Tibial nerve (tissue), 4 donors: ENCODE results near the gene CASZ1. TPM values are rescaled to one million over a fixed set of nuclear protein-coding genes. Genes with fewer than 3 reads are reported as not detected.

Experiments
- DNase-seq, 2 donors: peaks; one replicate each; pipeline ENCODE4 v3.0.0-alpha.2; 2019; ENCODE audit warnings: low spot score in 2 of 2
- H3K27ac ChIP-seq, 4 donors: fragments of 200-600 bp; sonication (generic) in 3 of 4; one replicate each; pipeline ENCODE4 v1.5.1; 2017 to 2019; ENCODE audit warnings: mild to moderate bottlenecking in 1 of 4
- H3K27me3 ChIP-seq, 2 donors: fragments of 200-600 bp; sonication (generic) in 1 of 2; one replicate each; pipeline versions ENCODE4 v1.5.1 to v1.6.0; 2017 to 2019
- H3K36me3 ChIP-seq, 3 donors: fragments of 200-600 bp; sonication (generic); one replicate each; pipeline ENCODE4 v1.5.1; 2018 to 2019
- H3K4me1 ChIP-seq, 4 donors: fragments of 200-600 bp; sonication (generic) in 3 of 4; one replicate each; pipeline ENCODE4 v1.5.1; 2017 to 2019
- H3K4me3 ChIP-seq, 4 donors: fragments of 200-600 bp; sonication (generic) in 3 of 4; one replicate each; pipeline ENCODE4 v1.5.1; 2017 to 2019; ENCODE audit warnings: mild to moderate bottlenecking in 1 of 4, moderate library complexity in 1 of 4
- H3K9me3 ChIP-seq, 4 donors: fragments of 200-600 bp; sonication (generic) in 3 of 4; one replicate each; pipeline ENCODE4 v1.5.1; 2017 to 2019
- CTCF ChIP-seq, 5 experiments: fragments of 200-600 bp in 3 of 5; fragments of 450-650 bp in 2 of 5; sonication (generic) in 3 of 5; IDR thresholded peaks; one replicate each; pipeline ENCODE4 v1.5.1; 2016 to 2019; ENCODE audit warnings: antibody characterized with exemption in 5 of 5, mild to moderate bottlenecking in 3 of 5, moderate library complexity in 2 of 5
- EP300 ChIP-seq, 2 donors: sonication (generic); formaldehyde crosslinking; IDR thresholded peaks; one replicate each; pipeline ENCODE4 v1.6.1; 2017; ENCODE audit warnings: antibody characterized with exemption in 2 of 2, mild to moderate bottlenecking in 1 of 2
- POLR2A ChIP-seq, 2 donors: fragments of 450-650 bp; IDR thresholded peaks; one replicate each; pipeline ENCODE4 v1.6.1; 2017; ENCODE audit warnings: antibody characterized with exemption in 2 of 2, mild to moderate bottlenecking in 2 of 2, moderate library complexity in 2 of 2
- WGBS, 2 donors: methylation state at CpG; one replicate each; pipeline ENCODE4 v1.1.5; 2018; 5-methylcytosine and 5-hydroxymethylcytosine counted together
- total RNA-seq, 4 donors: library from RNA; depleted of rRNA; stranded (reverse); fragments of >200 nt; gene quantifications; one replicate each; pipeline ENCODE4 v1.1.0, GENCODE V29; 2016

CASZ1 gene
- total RNA-seq, 4 donors from 2014 or later = 1.7 to 7.5 (median 5.1) TPM

- Histone ChIP-seq H3K4me1 (peaks cover 0 to 16% (median 0%) of the 10 kb centered on the region in 4 donors), H3K4me3 (no peak overlapping the region), H3K27ac (no peak overlapping the region), H3K27me3 (peaks cover 0 to 93% of the 10 kb centered on the region in 2 donors), H3K36me3 (no peaks in the 10 kb centered on the region), H3K9me3 (no peaks in the 10 kb centered on the region)
- DNase-seq = no peak
- 59 to 68% methylated on average over 25 of the region's 25 CpGs for WGBS, 2 donors
- no peak for TF ChIP-seq EP300 (IDR thresholded peaks at IDR 0.05)
- TF ChIP-seq CTCF (IDR thresholded peaks at IDR 0.05) = no peak
- no peak for TF ChIP-seq POLR2A (IDR thresholded peaks at IDR 0.05)
Measured at GRCh38 chr1:10712568-10713362, 83.7 kb downstream of the CASZ1 start.

- Histone ChIP-seq H3K27ac (no peak overlapping the region), H3K4me3 (no peak overlapping the region), H3K4me1 (peaks cover 0 to 5% (median 0%) of the 10 kb centered on the region in 4 donors), H3K36me3 (no peaks in the 10 kb centered on the region), H3K9me3 (no peaks in the 10 kb centered on the region), H3K27me3 (peaks cover 0 to 96% of the 10 kb centered on the region in 2 donors)
- no peak for DNase-seq
- no peak for TF ChIP-seq EP300 (IDR thresholded peaks at IDR 0.05)
- no peak for TF ChIP-seq POLR2A (IDR thresholded peaks at IDR 0.05)
- TF ChIP-seq CTCF (IDR thresholded peaks at IDR 0.05) = no peak
- WGBS, 2 donors = 94 to 98% methylated on average over 7 of the region's 7 CpGs
Measured at GRCh38 chr1:10710489-10710888, 86.0 kb downstream of the CASZ1 start.

GRCh38 chr1:10709646-10710045 is 86.8 kb downstream of the CASZ1 start:
- 55 to 61% methylated on average over 19 of the region's 19 CpGs for WGBS, 2 donors
- H3K27ac ChIP-seq = no peak overlapping the region
- H3K9me3 ChIP-seq = no peaks in the 10 kb centered on the region
- TF ChIP-seq EP300 (IDR thresholded peaks at IDR 0.05) (no peak), POLR2A (IDR thresholded peaks at IDR 0.05) (no peak), CTCF (IDR thresholded peaks at IDR 0.05) (no peak)
- H3K4me3 ChIP-seq = no peak overlapping the region
- DNase-seq = no peak
- H3K36me3 ChIP-seq = no peaks in the 10 kb centered on the region
- H3K4me1 ChIP-seq = peaks cover 0 to 5% (median 0%) of the 10 kb centered on the region in 4 donors
- H3K27me3 ChIP-seq = peaks cover 0 to 96% of the 10 kb centered on the region in 2 donors

GRCh38 chr1:10709165-10709564 is 87.3 kb downstream of the CASZ1 start:
- no peaks in the 10 kb centered on the region for H3K36me3 ChIP-seq
- peaks cover 0 to 5% (median 0%) of the 10 kb centered on the region in 4 donors for H3K4me1 ChIP-seq
- no peak overlapping the region for H3K4me3 ChIP-seq
- H3K27me3 ChIP-seq = peaks cover 0 to 96% of the 10 kb centered on the region in 2 donors
- DNase-seq = no peak
- no peak overlapping the region for H3K27ac ChIP-seq
- WGBS, 2 donors = 30 to 36% methylated on average over 11 to 14 of the region's 16 CpGs
- TF ChIP-seq CTCF (IDR thresholded peaks at IDR 0.05) = no peak
- TF ChIP-seq EP300 (IDR thresholded peaks at IDR 0.05) = no peak
- H3K9me3 ChIP-seq = no peaks in the 10 kb centered on the region

- no peaks in the 10 kb centered on the region for H3K36me3 ChIP-seq
Measured at GRCh38 chr1:10708757-10709156, 87.7 kb downstream of the CASZ1 start.

More at GRCh38 chr1:10708757-10709156, 87.7 kb downstream of the CASZ1 start:
- Histone ChIP-seq H3K27me3 (peaks cover 0 to 94% of the 10 kb centered on the region in 2 donors), H3K4me3 (no peak overlapping the region), H3K27ac (no peak overlapping the region), H3K4me1 (peaks cover 0 to 5% (median 0%) of the 10 kb centered on the region in 4 donors), H3K9me3 (no peaks in the 10 kb centered on the region)
- DNase-seq = no peak
- 53 to 55% methylated on average over 11 of the region's 11 CpGs for WGBS, 2 donors
- no peak for TF ChIP-seq POLR2A (IDR thresholded peaks at IDR 0.05)
- TF ChIP-seq EP300 (IDR thresholded peaks at IDR 0.05) = no peak
- no peak for TF ChIP-seq CTCF (IDR thresholded peaks at IDR 0.05)
